ENCODE results near the gene C1QL3.

DNA sequence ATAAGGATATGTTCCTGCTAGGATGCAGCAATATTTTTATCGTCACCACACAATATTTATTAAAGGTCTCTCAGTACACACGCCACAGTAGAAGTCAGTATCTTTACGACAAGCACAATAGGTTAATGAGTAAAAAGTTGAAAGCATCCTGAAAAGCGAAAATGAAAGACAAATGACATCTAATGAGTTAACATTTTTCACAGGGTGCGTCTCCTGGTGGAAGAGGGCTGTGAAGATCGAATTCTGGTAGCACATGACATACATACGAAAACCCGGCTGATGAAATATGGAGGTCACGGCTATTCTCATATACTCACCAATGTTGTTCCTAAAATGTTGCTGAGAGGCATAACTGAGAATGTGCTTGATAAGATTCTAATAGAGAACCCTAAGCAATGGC, 10.8 kb downstream of the C1QL3 start:
- TF ChIP-seq, protein P1, sequence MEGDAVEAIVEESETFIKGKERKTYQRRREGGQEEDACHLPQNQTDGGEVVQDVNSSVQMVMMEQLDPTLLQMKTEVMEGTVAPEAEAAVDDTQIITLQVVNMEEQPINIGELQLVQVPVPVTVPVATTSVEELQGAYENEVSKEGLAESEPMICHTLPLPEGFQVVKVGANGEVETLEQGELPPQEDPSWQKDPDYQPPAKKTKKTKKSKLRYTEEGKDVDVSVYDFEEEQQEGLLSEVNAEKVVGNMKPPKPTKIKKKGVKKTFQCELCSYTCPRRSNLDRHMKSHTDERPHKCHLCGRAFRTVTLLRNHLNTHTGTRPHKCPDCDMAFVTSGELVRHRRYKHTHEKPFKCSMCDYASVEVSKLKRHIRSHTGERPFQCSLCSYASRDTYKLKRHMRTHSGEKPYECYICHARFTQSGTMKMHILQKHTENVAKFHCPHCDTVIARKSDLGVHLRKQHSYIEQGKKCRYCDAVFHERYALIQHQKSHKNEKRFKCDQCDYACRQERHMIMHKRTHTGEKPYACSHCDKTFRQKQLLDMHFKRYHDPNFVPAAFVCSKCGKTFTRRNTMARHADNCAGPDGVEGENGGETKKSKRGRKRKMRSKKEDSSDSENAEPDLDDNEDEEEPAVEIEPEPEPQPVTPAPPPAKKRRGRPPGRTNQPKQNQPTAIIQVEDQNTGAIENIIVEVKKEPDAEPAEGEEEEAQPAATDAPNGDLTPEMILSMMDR (IDR thresholded peaks at IDR 0.05) = no peak
- no peak for TF ChIP-seq EP300 (IDR thresholded peaks at IDR 0.05)
- no peak for TF ChIP-seq POLR2A (IDR thresholded peaks at IDR 0.05)
- TF ChIP-seq POLR2AphosphoS5 (IDR thresholded peaks at IDR 0.05) = no peak

Data from upper lobe of left lung (tissue), 4 donors.